HepG2 (cell line): ENCODE data around the gene ZC3H18. TPM values are rescaled to one million over a fixed set of nuclear protein-coding genes. Genes with fewer than 3 reads are reported as not detected.

Experiments
- ATF5 ChIP-seq: sonication (generic); formaldehyde crosslinking; IDR thresholded peaks from 2 replicates; pipeline ENCODE4 v1.4.0; 2020; ENCODE audit warnings: mild to moderate bottlenecking, low read depth, missing genetic modification reagents
- BRD4 ChIP-seq: sonication (generic); formaldehyde crosslinking; IDR thresholded peaks from 2 replicates; pipeline ENCODE4 v1.4.0; 2020; ENCODE audit warnings: missing genetic modification reagents
- FOXJ3 ChIP-seq: sonication (generic); formaldehyde crosslinking; IDR thresholded peaks from 2 replicates; pipeline ENCODE4 v1.4.0; 2020; ENCODE audit warnings: missing genetic modification reagents, mild to moderate bottlenecking, borderline replicate concordance
- JDP2 ChIP-seq: sonication (generic); formaldehyde crosslinking; IDR thresholded peaks from 2 replicates; pipeline ENCODE4 v1.8.1; 2022; ENCODE audit warnings: missing genetic modification reagents, borderline replicate concordance
- MED8 ChIP-seq: sonication (generic); formaldehyde crosslinking; IDR thresholded peaks from 2 replicates; pipeline ENCODE4 v1.8.1; 2023; ENCODE audit warnings: mild to moderate bottlenecking, missing genetic modification reagents; ENCODE audit not compliant: insufficient replicate concordance
- RAD21 ChIP-seq: fragments of 450-650 bp; formaldehyde crosslinking; IDR thresholded peaks from 2 replicates; pipeline ENCODE4 v1.5.0; 2020; ENCODE audit warnings: mild to moderate bottlenecking
- RFXAP ChIP-seq: sonication (generic); formaldehyde crosslinking; IDR thresholded peaks from 2 replicates; pipeline ENCODE4 v1.4.0; 2020; ENCODE audit warnings: missing genetic modification reagents, borderline replicate concordance
- RXRA ChIP-seq: sonication (generic); formaldehyde crosslinking; IDR thresholded peaks from 2 replicates; pipeline ENCODE4 v1.5.1; 2020; ENCODE audit warnings: missing genetic modification reagents
- SETDB1 ChIP-seq: sonication (generic); formaldehyde crosslinking; IDR thresholded peaks from 2 replicates; pipeline ENCODE4 v1.5.1; 2020; ENCODE audit warnings: missing genetic modification reagents, mild to moderate bottlenecking, borderline replicate concordance
- SMAD9 ChIP-seq: sonication (generic); formaldehyde crosslinking; IDR thresholded peaks from 2 replicates; pipeline ENCODE4 v1.5.1; 2020; ENCODE audit warnings: mild to moderate bottlenecking, missing genetic modification reagents
- ZNF274 ChIP-seq: sonication (generic); formaldehyde crosslinking; IDR thresholded peaks from 2 replicates; pipeline ENCODE4 v1.5.1; 2020; ENCODE audit warnings: mild to moderate bottlenecking, missing genetic modification reagents
- ZNF318 ChIP-seq: sonication (generic); formaldehyde crosslinking; IDR thresholded peaks from 2 replicates; pipeline ENCODE4 v1.4.0; 2020; ENCODE audit warnings: mild to moderate bottlenecking, missing genetic modification reagents
- ZNF558 ChIP-seq: sonication (generic); formaldehyde crosslinking; IDR thresholded peaks from 2 replicates; pipeline ENCODE4 v1.9.0; 2022; ENCODE audit warnings: mild to moderate bottlenecking, missing genetic modification reagents, borderline replicate concordance
- polyA plus RNA-seq, 8 experiments: library from polyadenylated mRNA; depleted of rRNA in 3 of 8; stranded (reverse) in 7 of 8; unstranded in 1 of 8; fragments of >200 nt; fragmentation: Illumina TruSeq in 4 of 8; extraction: Trizol in 4 of 8; gene quantifications; 2 replicates each; pipeline versions ENCODE4 v1.2.1 to v1.2.3, GENCODE V29; 2011 to 2016; ENCODE audit warnings: low read depth in 4 of 8, missing spikeins in 1 of 8, mixed read lengths in 1 of 8; ENCODE audit not compliant: insufficient read depth in 1 of 8
- total RNA-seq, 5 experiments: library from RNA; depleted of rRNA; stranded (reverse); fragments of >200 nt; fragmentation: Illumina TruSeq; extraction: Trizol; gene quantifications; 2 replicates each; pipeline ENCODE4 v1.2.3, GENCODE V29; 2016; ENCODE audit warnings: low read depth in 1 of 5
- TF ChIP-seq, protein P1 (sequence below): sonication (generic); formaldehyde crosslinking; IDR thresholded peaks from 2 replicates; pipeline ENCODE4 v1.4.0; 2020; ENCODE audit warnings: missing genetic modification reagents
- TF ChIP-seq, protein P2 (sequence below): sonication (generic); formaldehyde crosslinking; IDR thresholded peaks from 2 replicates; pipeline ENCODE4 v1.5.0; 2020; ENCODE audit warnings: mild to moderate bottlenecking, missing genetic modification reagents
- TF ChIP-seq, protein P3 (sequence below): IDR thresholded peaks from 2 replicates; pipeline ENCODE4 v1.6.1; 2016; ENCODE audit warnings: low read depth, borderline replicate concordance

ZC3H18 gene
- total and polyA plus RNA-seq, 2 of the 13 experiments (the other 11 are each of a cell fraction or from before 2014, with no cell fraction given) = 11.2 to 27.4 TPM

GRCh38 chr16:88569985-88570690, at the start of gene ZC3H18 (continued):
- TF ChIP-seq, protein P1, sequence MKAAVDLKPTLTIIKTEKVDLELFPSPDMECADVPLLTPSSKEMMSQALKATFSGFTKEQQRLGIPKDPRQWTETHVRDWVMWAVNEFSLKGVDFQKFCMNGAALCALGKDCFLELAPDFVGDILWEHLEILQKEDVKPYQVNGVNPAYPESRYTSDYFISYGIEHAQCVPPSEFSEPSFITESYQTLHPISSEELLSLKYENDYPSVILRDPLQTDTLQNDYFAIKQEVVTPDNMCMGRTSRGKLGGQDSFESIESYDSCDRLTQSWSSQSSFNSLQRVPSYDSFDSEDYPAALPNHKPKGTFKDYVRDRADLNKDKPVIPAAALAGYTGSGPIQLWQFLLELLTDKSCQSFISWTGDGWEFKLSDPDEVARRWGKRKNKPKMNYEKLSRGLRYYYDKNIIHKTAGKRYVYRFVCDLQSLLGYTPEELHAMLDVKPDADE (CRISPR knock-in tag) = no peak
- TF ChIP-seq BRD4 (CRISPR knock-in tag) = peak; percentile 82
- no peak; the same call in 1 of the 2 replicates for TF ChIP-seq JDP2 (CRISPR knock-in tag)
- TF ChIP-seq SETDB1 (CRISPR knock-in tag) = no peak
- TF ChIP-seq, protein P2, sequence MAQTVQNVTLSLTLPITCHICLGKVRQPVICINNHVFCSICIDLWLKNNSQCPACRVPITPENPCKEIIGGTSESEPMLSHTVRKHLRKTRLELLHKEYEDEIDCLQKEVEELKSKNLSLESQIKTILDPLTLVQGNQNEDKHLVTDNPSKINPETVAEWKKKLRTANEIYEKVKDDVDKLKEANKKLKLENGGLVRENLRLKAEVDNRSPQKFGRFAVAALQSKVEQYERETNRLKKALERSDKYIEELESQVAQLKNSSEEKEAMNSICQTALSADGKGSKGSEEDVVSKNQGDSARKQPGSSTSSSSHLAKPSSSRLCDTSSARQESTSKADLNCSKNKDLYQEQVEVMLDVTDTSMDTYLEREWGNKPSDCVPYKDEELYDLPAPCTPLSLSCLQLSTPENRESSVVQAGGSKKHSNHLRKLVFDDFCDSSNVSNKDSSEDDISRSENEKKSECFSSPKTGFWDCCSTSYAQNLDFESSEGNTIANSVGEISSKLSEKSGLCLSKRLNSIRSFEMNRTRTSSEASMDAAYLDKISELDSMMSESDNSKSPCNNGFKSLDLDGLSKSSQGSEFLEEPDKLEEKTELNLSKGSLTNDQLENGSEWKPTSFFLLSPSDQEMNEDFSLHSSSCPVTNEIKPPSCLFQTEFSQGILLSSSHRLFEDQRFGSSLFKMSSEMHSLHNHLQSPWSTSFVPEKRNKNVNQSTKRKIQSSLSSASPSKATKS = no peak
- TF ChIP-seq ZNF558 = no peak
- no peak; the same call in 1 of the 2 replicates for TF ChIP-seq RXRA
- peak; percentile 11 for TF ChIP-seq RAD21 (CRISPR knock-in tag)
- no peak for TF ChIP-seq FOXJ3 (CRISPR knock-in tag)
- TF ChIP-seq ATF5 (CRISPR knock-in tag) = 0 out of 2 replicates have a peak, but pooled peaks have one; percentile 24
- peak; percentile 73 for TF ChIP-seq MED8 (CRISPR knock-in tag)
- TF ChIP-seq ZNF274 (CRISPR knock-in tag) = no peak
- TF ChIP-seq, protein P3, sequence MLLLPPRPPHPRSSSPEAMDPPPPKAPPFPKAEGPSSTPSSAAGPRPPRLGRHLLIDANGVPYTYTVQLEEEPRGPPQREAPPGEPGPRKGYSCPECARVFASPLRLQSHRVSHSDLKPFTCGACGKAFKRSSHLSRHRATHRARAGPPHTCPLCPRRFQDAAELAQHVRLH (CRISPR knock-in tag) = peak; percentile 84; the same call in 1 of the 2 replicates
- TF ChIP-seq SMAD9 = 0 out of 2 replicates have a peak, but pooled peaks have one; percentile 29
- no peak for TF ChIP-seq ZNF318
- peak; percentile 83; the same call in 1 of the 2 replicates for TF ChIP-seq RFXAP (CRISPR knock-in tag)
